PC-3 (cell line): ENCODE results near the gene RAN. TPM values are rescaled to one million over a fixed set of nuclear protein-coding genes. Genes with fewer than 3 reads are reported as not detected.
A peak's percentile ranks its signal among the peaks of the same experiment; 100 is the strongest.

ENCODE experiments used
- ATAC-seq: fragments of 200-7000 bp; cut with Tn5 transposase; 2 replicates; pipeline ENCODE4 v1.9.1; 2020; ENCODE audit warnings: mild to moderate bottlenecking, moderate library complexity
- BruUV-seq: library from RNA; stranded (reverse); fragments of 400-500 nt; replicated peaks from 2 replicates; lab custom pipeline; 2021; lab: Mats Ljungman, UMichigan
- CTCF ChIA-PET: fragments of 300-600 bp; sonication (Branson Sonifier 250); formaldehyde crosslinking; loops from one replicate; lab custom pipeline; 2022; ENCODE audit warnings: antibody characterized with exemption; lab: Charles Lee
- POLR2A ChIA-PET: fragments of 300-600 bp; sonication (Branson Sonifier 250); formaldehyde crosslinking; loops from one replicate; lab custom pipeline; 2022; ENCODE audit warnings: antibody characterized with exemption; ENCODE audit not compliant: unreplicated experiment; lab: Charles Lee
- DNase-seq: peaks from one replicate; pipeline ENCODE4 v3.0.0-alpha.2; 2015
- H2AFZ ChIP-seq: fragments of 300-600 bp; sonication (generic); 2 replicates; pipeline ENCODE4 v1.6.0; 2016; ENCODE audit warnings: antibody characterized with exemption, low read length
- H3F3A ChIP-seq: fragments of 300-600 bp; sonication (generic); one replicate; pipeline ENCODE4 v1.6.0; 2017; ENCODE audit warnings: antibody characterized with exemption, low read length, control low read depth, mild to moderate bottlenecking; ENCODE audit not compliant: unreplicated experiment
- H3K27ac ChIP-seq: fragments of 300-600 bp; sonication (generic); 2 replicates; pipeline ENCODE4 v1.5.1; 2016; ENCODE audit warnings: mild to moderate bottlenecking, low read length
- H3K27me3 ChIP-seq: fragments of 300-600 bp; sonication (generic); 2 replicates; pipeline ENCODE4 v1.6.1; 2016; ENCODE audit warnings: low read length, mixed read lengths
- H3K36me3 ChIP-seq: fragments of 300-600 bp; sonication (generic); 2 replicates; pipeline ENCODE4 v1.6.1; 2016; ENCODE audit warnings: low read depth, mixed run types, low read length, mixed read lengths
- H3K4me1 ChIP-seq: fragments of 300-600 bp; sonication (generic); 2 replicates; pipeline ENCODE4 v1.5.1; 2016; ENCODE audit warnings: low read length; ENCODE audit not compliant: insufficient read depth
- H3K4me2 ChIP-seq: fragments of 300-600 bp; sonication (generic); 2 replicates; pipeline ENCODE4 v1.6.0; 2016; ENCODE audit warnings: low read length
- H3K4me3 ChIP-seq: fragments of 300-600 bp; sonication (generic); 2 replicates; pipeline ENCODE4 v1.5.1; 2016; ENCODE audit warnings: mild to moderate bottlenecking, low read length, mixed read lengths
- H3K79me2 ChIP-seq: fragments of 300-600 bp; sonication (generic); 2 replicates; pipeline ENCODE4 v1.6.1; 2017; ENCODE audit warnings: low read length, mixed read lengths
- H3K9ac ChIP-seq: fragments of 300-600 bp; sonication (generic); 2 replicates; pipeline ENCODE4 v1.6.0; 2016; ENCODE audit warnings: mild to moderate bottlenecking, low read length
- H3K9me2 ChIP-seq: fragments of 300-600 bp; sonication (generic); replicated peaks from 2 replicates; pipeline ENCODE4 v1.6.1; 2016; ENCODE audit warnings: mixed run types, low read length, mixed read lengths
- H3K9me3 ChIP-seq: fragments of 300-600 bp; sonication (generic); 2 replicates; pipeline ENCODE4 v1.6.1; 2016; ENCODE audit warnings: low read length, mixed read lengths
- H4K20me1 ChIP-seq: fragments of 300-600 bp; sonication (generic); 2 replicates; pipeline ENCODE4 v1.6.1; 2016; ENCODE audit warnings: low read length, mixed read lengths
- CTCF ChIP-seq: fragments of 300-600 bp; sonication (generic); conservative IDR thresholded peaks from 2 replicates; pipeline ENCODE4 v1.5.1; 2017; ENCODE audit warnings: antibody characterized with exemption, low read depth, mild to moderate bottlenecking, low read length
- EZH2 ChIP-seq: fragments of 300-600 bp; sonication (generic); IDR thresholded peaks from one replicate; pipeline ENCODE4 v1.6.1; 2017; ENCODE audit warnings: antibody characterized with exemption, mild to moderate bottlenecking, low read length; ENCODE audit not compliant: unreplicated experiment
- EZH2phosphoT487 ChIP-seq: fragments of 300-600 bp; sonication (generic); IDR thresholded peaks from 2 replicates; pipeline ENCODE4 v1.6.1; 2018; ENCODE audit warnings: mild to moderate bottlenecking, antibody characterized with exemption, low read length, borderline replicate concordance
- intact Hi-C: fragments of 100-400 bp; cut with micrococcal nuclease; formaldehyde crosslinking; loops from 2 replicates; pipeline ENCODE4 v1.9.0; 2023
- total RNA-seq: library from RNA; depleted of rRNA; stranded (reverse); fragments of >200 nt; gene quantifications from 2 replicates; pipeline ENCODE4 v1.2.3, GENCODE V29; 2014

Gene RAN
- total RNA-seq, 1 experiment from 2014 or later, result 3,371 TPM

GRCh38 chr12:130835436-130835835 lies 36.4 kb upstream of the RAN start:
- no peaks in the 10 kb centered on the region for H3K36me3 ChIP-seq
- POLR2A ChIA-PET, result no interaction called here

DNA sequence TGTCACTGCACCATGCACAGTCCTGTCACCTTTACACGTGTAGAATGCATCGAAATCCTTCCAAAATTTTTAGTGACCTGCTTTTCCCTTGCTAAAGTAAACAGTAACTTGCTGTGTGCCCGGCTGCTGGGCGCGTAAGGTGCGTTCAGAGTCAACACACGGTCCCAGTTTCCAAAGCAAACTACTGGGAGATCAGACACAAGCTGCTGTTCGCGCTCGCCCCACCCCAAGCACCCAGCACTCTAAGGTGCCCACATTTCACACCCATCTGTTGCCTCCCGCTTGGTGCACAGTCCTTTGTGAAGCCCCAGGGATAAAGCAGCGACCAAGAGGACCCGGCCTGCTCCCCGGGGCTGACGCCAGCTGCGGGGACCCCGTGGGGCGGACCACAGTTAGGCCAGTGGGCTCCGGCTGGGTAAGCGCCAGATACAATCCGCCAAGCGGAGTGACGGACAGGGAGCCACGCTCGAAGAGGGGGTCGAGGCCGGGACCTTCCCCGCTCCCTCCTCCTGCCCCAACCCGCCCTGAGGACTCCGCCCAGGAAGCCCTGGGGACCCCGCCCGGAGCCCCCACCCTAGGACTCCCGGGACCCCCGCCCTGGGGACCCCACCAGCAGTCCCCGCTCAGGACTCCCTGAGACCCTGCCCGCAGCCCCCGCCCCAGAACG lies 33.4 kb upstream of the RAN start:
- no TSS peak for BruUV-seq
- intact Hi-C loops, result no loop called here
- Histone ChIP-seq H3K4me1 (peaks cover 13% of the 10 kb centered on the region), H2AFZ (peak overlapping the region; percentile 86), H3K27me3 (no peaks in the 10 kb centered on the region), H3K9me2 (no peaks in the 10 kb centered on the region), H3K27ac (no peak overlapping the region), H3K9me3 (no peaks in the 10 kb centered on the region), H3K79me2 (no peaks in the 10 kb centered on the region; the same call in 1 of the 2 replicates), H3K4me3 (peak overlapping the region; percentile 74), H3K9ac (peak overlapping the region; percentile 23), H3K36me3 (no peaks in the 10 kb centered on the region), H4K20me1 (no peaks in the 10 kb centered on the region), H3F3A (no peaks in the 10 kb centered on the region), H3K4me2 (peak overlapping the region; percentile 96)
- DNase-seq (peak; percentile 46), ATAC-seq (peak; percentile 63)
- TF ChIP-seq EZH2phosphoT487 (no peak), EZH2 (no peak), CTCF (no peak)
- POLR2A ChIA-PET, result interaction anchor here (1.0 kb wide), 1 partner anchor 12 kb away, joined by 4 read pairs; no protein-coding TSS in a partner anchor
- CTCF ChIA-PET, result no interaction called here

More at GRCh38 chr12:130835436-130835835, 36.4 kb upstream of the RAN start:
- intact Hi-C loops, result no loop called here
- no peak overlapping the region for H3K4me3 ChIP-seq
- no peaks in the 10 kb centered on the region for H3K27me3 ChIP-seq
- peaks cover 20% of the 10 kb centered on the region for H3K4me1 ChIP-seq
- no peaks in the 10 kb centered on the region for H3F3A ChIP-seq
- no peak overlapping the region for H3K27ac ChIP-seq
- CTCF ChIA-PET, result no interaction called here
- no peaks in the 10 kb centered on the region for H3K9me3 ChIP-seq
- no peaks in the 10 kb centered on the region for H4K20me1 ChIP-seq
- H3K4me2 ChIP-seq, result no peak overlapping the region
- no peak for ATAC-seq
- no peak for DNase-seq
- H3K9ac ChIP-seq, result no peak overlapping the region
- H2AFZ ChIP-seq, result no peak overlapping the region
- no TSS peak for BruUV-seq
- H3K9me2 ChIP-seq, result no peaks in the 10 kb centered on the region
- TF ChIP-seq EZH2phosphoT487, result no peak
- no peak for TF ChIP-seq CTCF
- TF ChIP-seq EZH2, result no peak
- no peaks in the 10 kb centered on the region; the same call in 1 of the 2 replicates for H3K79me2 ChIP-seq
